Muscle layer of colon (tissue), 2 donors: ENCODE measurements around the gene PRDX5.

Experiments used
- H3K27ac ChIP-seq: one replicate; pipeline ENCODE4 v1.7.0; 2013; ENCODE audit warnings: low read depth, mild to moderate bottlenecking, low read length, moderate library complexity
- H3K27me3 ChIP-seq, 2 donors: one replicate each; pipeline ENCODE4 v1.7.0; 2013; ENCODE audit warnings: low read length in 2 of 2, mild to moderate bottlenecking in 2 of 2; ENCODE audit not compliant: insufficient read depth in 2 of 2, control insufficient read depth in 1 of 2
- H3K36me3 ChIP-seq: one replicate; pipeline ENCODE4 v1.7.0; 2013; ENCODE audit warnings: mild to moderate bottlenecking, low read length; ENCODE audit not compliant: insufficient read depth
- H3K4me1 ChIP-seq: one replicate; pipeline ENCODE4 v1.7.0; 2013; ENCODE audit warnings: mild to moderate bottlenecking, low read length; ENCODE audit not compliant: insufficient read depth
- H3K4me3 ChIP-seq, 2 donors: one replicate each; pipeline ENCODE4 v1.7.0; 2013; ENCODE audit warnings: low read length in 2 of 2, low read depth in 1 of 2, mild to moderate bottlenecking in 1 of 2, moderate library complexity in 1 of 2
- H3K9ac ChIP-seq: one replicate; pipeline ENCODE4 v1.7.0; 2013; ENCODE audit warnings: low read length
- H3K9me3 ChIP-seq: one replicate; pipeline ENCODE4 v1.7.0; 2013; ENCODE audit warnings: mild to moderate bottlenecking, low read length
- donor health status: abdominal sarcoma.
- donor health status: Adenocarcinoma of cecum.

Gene PRDX5

GRCh38 chr11:64367931-64368672 lies 50.2 kb downstream of the PRDX5 start:
- no peak overlapping the region for H3K4me3 ChIP-seq
- peaks cover 11% of the 10 kb centered on the region for H3K4me1 ChIP-seq
- H3K36me3 ChIP-seq, result peaks cover 42% of the 10 kb centered on the region
- no peaks in the 10 kb centered on the region for H3K27me3 ChIP-seq
- H3K9ac ChIP-seq, result no peak overlapping the region
- H3K9me3 ChIP-seq, result no peaks in the 10 kb centered on the region
- H3K27ac ChIP-seq, result no peak overlapping the region

- H3K27ac ChIP-seq, result no peak overlapping the region
- H3K9me3 ChIP-seq, result no peaks in the 10 kb centered on the region
- peaks cover 11% of the 10 kb centered on the region for H3K4me1 ChIP-seq
- H3K9ac ChIP-seq, result no peak overlapping the region
- no peaks in the 10 kb centered on the region for H3K27me3 ChIP-seq
- peaks cover 37% of the 10 kb centered on the region for H3K36me3 ChIP-seq
- H3K4me3 ChIP-seq, result no peak overlapping the region
These were observed 50.8 kb downstream of the PRDX5 start for GRCh38 chr11:64368673-64369074.

- Histone ChIP-seq H3K4me3 (no peak overlapping the region), H3K9ac (no peak overlapping the region), H3K9me3 (no peaks in the 10 kb centered on the region), H3K36me3 (peaks cover 34% of the 10 kb centered on the region), H3K27ac (no peak overlapping the region), H3K4me1 (peaks cover 11% of the 10 kb centered on the region), H3K27me3 (no peaks in the 10 kb centered on the region)
These were observed 51.8 kb downstream of the PRDX5 start for GRCh38 chr11:64369440-64370421.

GRCh38 chr11:64371201-64371600 lies 53.3 kb downstream of the PRDX5 start:
- Histone ChIP-seq H3K4me1 (peaks cover 11% of the 10 kb centered on the region), H3K27ac (no peak overlapping the region), H3K9ac (no peak overlapping the region), H3K27me3 (no peaks in the 10 kb centered on the region), H3K9me3 (no peaks in the 10 kb centered on the region), H3K4me3 (no peak overlapping the region), H3K36me3 (peaks cover 23% of the 10 kb centered on the region)
